Ovary (tissue), 9 donors: Measurements from ENCODE around the gene ALOX5AP. TPM values are rescaled to one million over a fixed set of nuclear protein-coding genes. Genes with fewer than 3 reads are reported as not detected.

ENCODE experiments used
- DNase-seq, 5 donors: peaks; one replicate each; pipeline ENCODE4 v3.0.0-alpha.2; 2019 to 2020
- H3K27ac ChIP-seq, 2 donors: fragments of 200-600 bp; one replicate each; pipeline versions ENCODE4 v1.5.1 to v1.8.0; 2019 to 2022
- H3K27me3 ChIP-seq: fragments of 200-600 bp; one replicate; pipeline ENCODE4 v1.8.0; 2022
- H3K36me3 ChIP-seq: fragments of 200-600 bp; sonication (generic); one replicate; pipeline ENCODE4 v1.5.1; 2019
- H3K4me1 ChIP-seq: one replicate; pipeline ENCODE4 v1.8.1; 2013; ENCODE audit warnings: mild to moderate bottlenecking, moderate library complexity; ENCODE audit not compliant: insufficient read depth
- H3K4me3 ChIP-seq: fragments of 200-600 bp; sonication (generic); one replicate; pipeline ENCODE4 v1.5.1; 2017
- H3K9me3 ChIP-seq, 2 donors: fragments of 200-600 bp in 1 of 2; sonication (generic) in 1 of 2; one replicate each; pipeline versions ENCODE4 v1.5.1 to v1.8.1; 2013 to 2019; ENCODE audit warnings: mild to moderate bottlenecking in 1 of 2, moderate library complexity in 1 of 2
- CTCF ChIP-seq, 3 donors: fragments of 450-650 bp in 2 of 3; fragments of 200-600 bp in 1 of 3; IDR thresholded peaks; one replicate each; pipeline versions ENCODE4 v1.5.1 to v1.8.0; 2016 to 2022; ENCODE audit warnings: antibody characterized with exemption in 3 of 3, mild to moderate bottlenecking in 1 of 3
- EP300 ChIP-seq: sonication (generic); formaldehyde crosslinking; IDR thresholded peaks from one replicate; pipeline ENCODE4 v1.6.1; 2017; ENCODE audit warnings: antibody characterized with exemption
- POLR2A ChIP-seq: fragments of 450-650 bp; IDR thresholded peaks from one replicate; pipeline ENCODE4 v1.6.1; 2017; ENCODE audit warnings: antibody characterized with exemption, mild to moderate bottlenecking, moderate library complexity
- WGBS, 3 donors: extraction: QIAGEN DNeasy Blood & Tissue Kit in 1 of 3; methylation state at CpG; one replicate each; pipeline versions ENCODE4 v1.1.5 to v1.1.7; 2013 to 2017; 5-methylcytosine and 5-hydroxymethylcytosine counted together
- intact Hi-C, 4 donors: fragments of 100-400 bp; cut with DNase I; formaldehyde crosslinking; loops; one replicate each; pipeline versions ENCODE4 v1.11.0 to v1.15.1; 2022 to 2023
- polyA plus RNA-seq, 2 donors: library from polyadenylated mRNA; stranded (reverse); fragments of 200-250 nt in 1 of 2; fragments of 350-450 nt in 1 of 2; fragmentation: Illumina TruSeq in 1 of 2; extraction: RNeasy Lipid Tissue Mini Kit (QIAGEN cat#74804) in 1 of 2; gene quantifications; one replicate each; pipeline ENCODE4 v1.2.3, GENCODE V29; 2013 to 2014
- total RNA-seq, 7 donors: library from RNA; depleted of rRNA in 2 of 7; stranded (reverse); fragments of >200 nt in 2 of 7; fragmentation: NEBNext Ultra II Directional in 3 of 7; extraction: Animal tissue kit (Norgen Biotek cat#: 25700) in 3 of 7; gene quantifications; one replicate each; pipeline versions ENCODE4 v1.1.0 to v1.2.4, GENCODE V29; 2016 to 2023
- donor health status: DM: no; HTN: no; CAD: no; lungs with moderate emphysema.
- donor health status: DM: no; HTN: no; CAD: no.
- donor health status: Bipolar disorder and iron deficiency.
- donor health status: DM: yes; HTN: yes; CAD: no.
- donor health status: DM: no; HTN: no; CAD: no.
- donor health status: DM: yes; HTN: yes; CAD: no.

Gene ALOX5AP
- total and polyA plus RNA-seq, 9 donors: 3.3 to 41.6 (median 10.8) TPM

GRCh38 chr13:30712536-30713532 lies 22.5 kb upstream of the ALOX5AP start:
- no peaks in the 10 kb centered on the region for H3K4me1 ChIP-seq
- no peak for TF ChIP-seq POLR2A
- no peak for TF ChIP-seq CTCF (IDR thresholded peaks at IDR 0.05)
- no peaks in the 10 kb centered on the region for H3K9me3 ChIP-seq
- H3K27ac ChIP-seq: no peak overlapping the region
- intact Hi-C loops: no loop called here
- H3K27me3 ChIP-seq: no peaks in the 10 kb centered on the region
- H3K36me3 ChIP-seq: no peaks in the 10 kb centered on the region
- H3K4me3 ChIP-seq: no peak overlapping the region
- no peak for DNase-seq
- WGBS, 3 donors: 68 to 77% (median 72%) methylated on average over 13 of the region's 13 CpGs

- Histone ChIP-seq H3K4me1 (no peaks in the 10 kb centered on the region), H3K4me3 (no peak overlapping the region), H3K9me3 (no peaks in the 10 kb centered on the region), H3K27me3 (no peaks in the 10 kb centered on the region), H3K27ac (no peak overlapping the region), H3K36me3 (no peaks in the 10 kb centered on the region)
- intact Hi-C loops: no loop called here
- WGBS, 3 donors: 85 to 90% (median 88%) methylated on average over 10 of the region's 10 CpGs
- no peak for TF ChIP-seq POLR2A
- no peak for TF ChIP-seq CTCF (IDR thresholded peaks at IDR 0.05)
- TF ChIP-seq EP300: no peak
- DNase-seq: no peak
Observed at GRCh38 chr13:30714629-30715371, 20.5 kb upstream of the ALOX5AP start.

- WGBS, 3 donors: 94 to 96% (median 94%) methylated on average over 4 of the region's 4 CpGs
- no peak for TF ChIP-seq POLR2A
- no peak for TF ChIP-seq CTCF (IDR thresholded peaks at IDR 0.05)
- no peak for TF ChIP-seq EP300
- Histone ChIP-seq H3K9me3 (no peaks in the 10 kb centered on the region), H3K36me3 (no peaks in the 10 kb centered on the region), H3K4me1 (no peaks in the 10 kb centered on the region), H3K27me3 (no peaks in the 10 kb centered on the region), H3K27ac (no peak overlapping the region), H3K4me3 (no peak overlapping the region)
- DNase-seq: no peak
- intact Hi-C loops: no loop called here
Observed at GRCh38 chr13:30715372-30715756, 20.0 kb upstream of the ALOX5AP start.

GRCh38 chr13:30715837-30716236 lies 19.5 kb upstream of the ALOX5AP start:
- H3K9me3 ChIP-seq: no peaks in the 10 kb centered on the region
- no peaks in the 10 kb centered on the region for H3K36me3 ChIP-seq
- H3K27ac ChIP-seq: no peak overlapping the region
- TF ChIP-seq EP300 (no peak), POLR2A (no peak)
- H3K4me3 ChIP-seq: no peak overlapping the region
- intact Hi-C loops: no loop called here
- 59 to 68% (median 65%) methylated on average over 4 of the region's 4 CpGs for WGBS, 3 donors
- no peaks in the 10 kb centered on the region for H3K4me1 ChIP-seq
- no peaks in the 10 kb centered on the region for H3K27me3 ChIP-seq
- no peak for DNase-seq
